Measurements from ENCODE around the gene SLC10A1.
"Not testable (repeated sequence)": the region's sequence is repeated elsewhere in the genome, so short reads cannot be mapped to it uniquely, and the experiment has no call there.

The SLC10A1 gene

DNA sequence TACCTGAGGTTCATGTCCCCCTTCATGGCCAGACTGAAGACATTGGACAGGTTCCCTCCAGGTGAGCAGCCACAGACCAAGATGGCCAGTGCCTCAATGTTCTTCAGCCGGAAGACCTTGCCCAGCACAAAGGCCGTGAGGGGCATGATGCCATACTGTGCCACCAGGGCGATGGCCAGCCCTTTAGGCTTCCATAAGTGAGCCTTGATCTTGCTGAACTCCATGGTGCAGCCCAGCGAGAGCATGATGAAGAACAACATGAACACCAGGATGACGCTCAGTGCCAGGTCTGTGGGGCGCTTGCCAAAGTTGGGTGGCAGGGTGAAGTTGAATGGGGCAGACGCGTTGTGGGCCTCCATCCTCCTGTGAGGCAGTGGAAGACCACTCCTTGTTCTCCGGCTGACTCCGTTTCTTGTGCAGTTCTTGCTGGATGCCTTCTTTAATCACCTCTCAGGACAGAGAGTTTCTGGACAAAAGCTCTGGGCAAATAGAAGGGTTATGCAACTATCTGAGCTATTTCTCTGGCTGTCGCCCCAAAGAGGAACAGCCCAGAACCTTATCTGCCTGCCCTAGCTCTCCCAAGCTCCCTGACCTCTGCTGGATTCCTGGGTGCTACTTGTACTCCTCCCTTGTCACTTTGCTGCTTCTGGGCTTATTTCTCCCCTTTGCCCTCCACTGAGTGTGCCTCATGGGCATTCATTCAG lies at the start of gene SLC10A1:
SLC10A1 (minus strand) TSS at position 445 of the 704 bp plus-strand sequence; CDS start at position 359, 86 bp downstream.
- DNase-seq = no peak

DNA sequence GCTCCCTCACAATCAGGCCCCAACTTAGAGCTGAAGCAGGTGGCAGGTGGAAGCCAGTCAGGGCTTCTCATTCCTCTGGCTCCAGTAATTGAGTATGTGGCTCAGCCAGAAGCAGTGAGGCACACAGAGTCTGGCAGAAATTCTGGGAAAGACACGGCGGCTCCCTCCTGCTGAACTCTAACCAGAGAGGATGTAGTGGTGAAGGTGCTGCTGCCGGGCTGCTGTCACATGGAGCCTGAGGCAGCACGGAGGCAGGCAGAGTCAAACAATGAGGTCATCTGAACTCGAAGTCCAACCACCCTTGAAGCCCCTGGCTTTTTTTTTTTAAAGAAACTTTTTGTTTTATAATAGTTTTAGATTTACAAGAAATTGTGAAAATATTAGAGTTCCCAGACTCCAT lies 48.7 kb upstream of the SLC10A1 start:
- DNase-seq = no peak

DNA sequence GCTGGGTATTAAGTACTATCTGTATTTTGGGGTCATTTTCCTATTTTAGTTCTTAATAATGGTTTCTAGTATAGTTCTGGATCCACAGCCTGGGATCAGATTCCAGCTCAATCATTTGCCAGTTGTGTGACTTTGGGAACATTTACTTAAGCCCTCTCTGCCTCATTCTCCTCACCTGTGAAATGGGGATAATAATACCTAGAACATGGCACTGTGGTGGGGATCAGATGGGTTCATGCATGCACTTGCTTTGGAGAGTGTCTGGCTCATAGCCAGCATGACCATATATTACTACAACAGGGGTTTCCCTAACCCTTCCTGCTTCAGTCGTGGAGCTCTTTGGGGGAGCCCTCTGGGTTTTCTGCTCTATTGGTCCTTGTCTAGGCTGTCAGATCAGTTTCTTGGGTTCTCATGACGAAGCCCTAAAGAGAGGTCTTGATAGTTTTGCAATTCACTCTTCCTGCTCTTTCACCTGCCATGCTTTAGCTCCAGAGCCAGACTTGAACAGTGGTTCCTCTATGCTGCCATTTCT lies 48.1 kb upstream of the SLC10A1 start:
- no peak for DNase-seq

DNA sequence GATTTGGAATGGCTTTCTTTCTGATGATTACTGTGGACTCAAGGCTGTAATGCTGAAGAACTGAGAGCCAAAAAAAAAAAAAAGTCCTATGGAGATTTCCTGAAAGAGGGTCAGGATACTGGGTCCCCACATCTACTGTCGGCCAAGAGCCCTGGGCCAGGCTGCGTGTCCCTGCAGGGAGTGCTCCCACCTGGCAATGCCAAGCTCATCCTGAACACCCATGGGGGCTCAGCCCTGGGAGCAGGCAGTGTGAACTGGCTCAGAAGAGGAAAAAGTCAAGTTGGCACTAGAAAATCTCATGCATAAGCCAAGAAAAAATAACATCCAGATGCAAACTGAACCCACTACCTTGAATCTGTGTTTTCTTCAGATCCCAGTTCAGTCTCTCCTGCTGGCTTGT lies 47.1 kb upstream of the SLC10A1 start:
- DNase-seq = no peak

DNA sequence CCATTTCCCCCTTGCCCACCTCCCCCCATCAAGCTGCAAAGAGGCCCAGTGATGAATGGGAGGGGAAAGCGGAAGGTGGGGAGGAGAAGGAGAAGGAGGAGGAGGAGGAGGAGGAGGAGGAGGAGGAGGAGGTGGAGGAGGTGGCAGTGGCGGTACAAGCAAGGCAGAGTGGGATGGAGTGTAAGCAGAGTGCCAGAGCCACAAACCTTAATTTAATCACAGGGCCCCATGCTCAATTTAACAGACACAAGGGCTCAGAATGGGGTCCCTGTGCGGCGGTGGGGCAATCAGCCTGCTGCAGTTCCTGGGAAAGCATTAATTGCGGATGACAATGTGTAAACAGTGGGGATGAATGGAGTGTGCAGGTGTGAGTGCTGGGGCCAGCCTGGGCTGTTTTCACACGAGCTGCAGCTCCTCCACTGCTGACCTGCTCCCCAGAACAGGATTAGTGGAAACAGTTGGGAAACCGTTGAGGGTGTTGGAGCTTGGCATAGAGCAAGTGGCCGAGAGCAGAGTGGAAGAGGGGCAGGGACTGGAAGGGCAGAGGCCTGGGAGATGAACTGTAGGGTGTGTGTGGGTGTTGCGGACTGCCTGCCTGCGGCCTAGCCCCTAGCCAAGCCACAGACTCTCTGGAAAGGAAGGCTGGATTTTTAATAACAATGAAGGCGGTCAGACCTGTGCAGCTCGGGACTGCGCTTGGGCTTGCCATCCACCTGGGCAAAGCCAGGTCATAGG lies 45.8 kb upstream of the SLC10A1 start:
- DNase-seq = peak; percentile 26

DNA sequence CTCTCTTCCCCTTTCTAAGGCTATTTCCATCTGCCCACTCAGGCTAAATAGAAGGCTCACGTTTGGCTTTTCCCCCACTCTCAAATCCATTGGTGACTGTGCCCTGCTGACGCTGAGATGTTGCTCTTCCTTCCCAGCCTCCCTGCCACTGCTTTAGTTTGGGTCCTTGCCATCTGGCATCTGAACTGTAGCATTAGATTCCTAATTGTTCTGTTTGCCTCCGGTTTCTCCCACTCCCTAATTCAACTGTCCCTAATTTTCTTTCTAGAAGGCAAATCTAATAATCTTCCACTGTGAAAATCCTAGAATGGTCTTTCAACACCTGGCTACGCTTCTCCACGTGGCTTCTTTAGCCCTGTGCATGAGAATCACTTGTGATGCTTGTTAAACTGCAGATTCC lies 44.6 kb upstream of the SLC10A1 start:
- no peak for DNase-seq

DNA sequence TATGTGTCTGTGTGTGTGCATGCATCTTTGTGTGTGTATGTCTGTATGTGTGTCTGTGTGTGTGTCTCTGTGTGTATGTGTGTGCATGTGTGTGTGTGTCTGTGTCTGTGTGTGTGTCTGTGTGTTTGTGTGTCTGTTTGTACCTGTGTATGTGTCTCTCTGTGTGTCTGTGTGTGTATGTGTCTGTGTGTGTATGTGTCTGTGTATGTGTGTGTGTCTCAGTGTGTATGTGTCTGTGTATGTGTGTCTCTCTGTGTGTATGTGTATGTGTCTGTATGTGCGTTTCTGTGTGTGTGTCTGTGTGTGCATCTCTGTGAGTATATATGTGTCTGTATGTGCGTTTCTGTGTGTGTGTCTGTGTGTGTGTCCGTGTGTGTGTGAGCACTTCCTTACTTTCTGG lies 42.6 kb upstream of the SLC10A1 start:
- DNase-seq = no peak

DNA sequence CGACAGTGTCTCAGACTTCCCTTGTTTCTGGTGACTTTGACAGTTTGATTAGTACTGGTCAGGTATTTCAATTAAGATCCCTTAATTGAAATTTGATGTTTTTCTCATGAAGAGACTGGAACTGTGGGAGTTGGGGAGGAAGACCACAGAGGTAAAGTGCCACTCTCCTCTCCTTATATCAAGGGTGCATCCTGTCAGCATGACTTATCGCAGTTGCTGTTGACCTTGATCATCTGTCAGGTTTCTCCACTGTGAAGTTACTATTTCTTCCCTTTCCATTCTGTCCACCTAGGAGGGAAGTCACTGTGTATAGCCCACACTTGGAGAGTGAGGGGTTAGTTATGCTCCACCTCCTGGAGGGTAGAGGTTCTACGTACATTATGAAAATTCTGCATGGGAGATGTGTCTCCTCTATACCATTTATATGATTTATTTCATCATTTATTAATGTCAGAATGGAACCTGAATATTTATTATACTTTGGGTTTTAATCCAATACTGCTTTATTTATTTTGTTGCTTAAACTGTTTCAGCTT lies 41.9 kb upstream of the SLC10A1 start:
- no peak for DNase-seq

DNA sequence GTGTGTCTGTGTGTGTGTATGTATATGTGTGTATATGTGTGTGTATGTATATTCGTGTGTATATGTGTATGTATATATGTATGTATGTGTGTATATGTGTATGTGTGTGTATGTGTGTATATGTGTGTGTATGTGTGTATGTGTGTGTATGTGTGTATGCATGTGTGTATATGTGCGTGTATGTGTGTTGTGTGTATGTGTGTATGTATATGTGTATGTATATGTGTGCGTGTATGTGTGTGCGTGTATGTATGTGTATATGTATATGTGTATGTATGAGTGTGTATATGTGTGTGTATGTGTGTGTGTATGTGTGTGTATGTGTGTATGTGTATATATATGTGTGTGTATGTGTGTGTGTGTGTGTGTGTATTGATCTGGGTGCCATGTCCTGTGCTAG lies 31.8 kb upstream of the SLC10A1 start:
- no peak for DNase-seq

DNA sequence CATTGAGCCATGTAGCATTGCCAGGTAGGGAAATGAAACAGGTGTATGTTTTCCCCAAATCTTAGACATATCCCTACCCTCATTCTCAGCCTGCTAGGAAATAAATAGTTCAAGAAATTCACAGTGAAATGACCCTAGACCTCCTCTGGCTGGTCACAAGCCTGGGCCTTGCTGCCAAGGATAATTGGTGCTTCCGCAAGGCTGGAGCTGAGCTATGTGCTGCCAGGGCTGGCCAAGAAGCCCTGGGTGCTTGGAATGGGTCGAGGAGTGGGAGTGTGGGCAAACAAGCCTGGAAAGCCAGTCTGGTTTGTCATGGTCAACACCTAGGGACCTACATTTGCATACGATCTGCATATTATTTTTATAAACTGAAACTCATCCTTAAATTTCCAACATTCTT lies 31.3 kb upstream of the SLC10A1 start:
- no peak for DNase-seq

DNA sequence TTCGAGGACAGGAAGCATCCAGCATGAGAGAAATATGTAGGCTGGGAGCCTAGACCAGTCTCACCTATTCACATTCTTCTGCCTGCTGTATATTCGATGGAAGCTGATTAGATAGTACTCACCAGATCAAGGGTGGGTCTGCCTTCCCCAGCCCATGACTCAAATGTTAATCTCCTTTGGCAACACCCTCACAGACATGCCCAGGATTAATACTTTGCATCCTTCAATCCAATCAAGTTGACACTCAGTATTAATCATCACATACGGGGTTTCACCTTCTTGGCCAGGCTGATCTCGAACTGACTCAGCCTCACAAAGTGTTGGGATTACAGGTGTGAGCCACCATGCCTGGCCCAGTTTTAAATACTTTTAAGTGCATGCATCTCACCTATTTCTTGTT lies 30.5 kb upstream of the SLC10A1 start:
- DNase-seq = no peak

DNA sequence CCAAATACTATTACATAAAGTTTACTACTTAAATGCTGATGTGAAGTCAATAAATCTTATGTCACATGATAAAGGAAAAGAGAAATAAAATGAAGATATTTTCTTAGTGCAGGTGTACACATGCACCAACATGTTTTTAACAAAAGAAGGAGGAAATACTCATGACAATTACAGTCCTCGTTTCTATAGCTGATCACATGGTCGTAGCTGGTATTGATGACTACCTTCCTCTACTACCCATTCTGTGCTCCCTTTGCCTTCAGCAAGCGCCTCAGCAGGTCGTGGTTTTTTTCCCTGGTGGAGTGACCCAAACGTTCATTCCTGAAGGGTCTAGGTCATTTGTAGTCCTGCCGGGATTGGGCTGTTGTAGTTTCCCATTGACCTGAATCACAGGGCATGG lies 25.4 kb upstream of the SLC10A1 start:
- no peak for DNase-seq

DNA sequence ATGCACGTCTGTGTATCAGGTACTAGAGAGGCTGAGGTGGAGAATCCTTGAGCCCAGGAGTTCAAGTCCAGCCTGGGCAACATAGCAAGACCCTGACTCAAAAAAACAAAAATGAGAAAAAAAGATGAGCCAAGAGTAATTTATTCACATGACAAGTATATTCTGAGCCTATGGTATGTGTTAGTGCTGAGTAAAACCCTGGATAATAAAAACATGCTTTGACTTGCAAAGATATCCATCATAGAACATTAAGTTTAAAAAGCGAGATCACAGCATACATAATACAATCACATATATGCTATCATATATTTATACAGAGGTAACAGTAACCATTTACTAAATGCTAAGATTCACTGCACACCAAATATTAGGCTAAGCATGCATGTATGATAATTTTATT lies 23.9 kb upstream of the SLC10A1 start:
- no peak for DNase-seq

DNA sequence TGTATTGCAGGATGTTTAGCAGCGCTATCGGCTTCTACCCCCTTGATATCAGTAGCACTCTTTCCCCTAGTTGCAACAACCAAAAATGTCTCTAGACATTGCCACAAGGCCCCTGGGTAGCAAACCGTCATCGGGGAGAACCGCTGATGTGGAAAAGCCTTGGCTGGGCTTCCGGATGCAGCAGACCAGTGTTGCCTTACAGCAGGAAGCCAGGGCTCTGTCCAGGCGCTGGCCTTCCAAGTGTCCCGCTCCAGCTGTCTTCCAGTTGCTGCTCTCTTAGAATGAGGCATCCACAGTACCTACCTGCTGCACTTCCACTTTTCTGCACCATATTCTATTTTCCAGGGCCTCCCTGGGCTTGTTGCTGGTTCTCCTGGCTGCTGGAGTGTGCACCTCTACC lies 22.6 kb upstream of the SLC10A1 start:
- DNase-seq = no peak

DNA sequence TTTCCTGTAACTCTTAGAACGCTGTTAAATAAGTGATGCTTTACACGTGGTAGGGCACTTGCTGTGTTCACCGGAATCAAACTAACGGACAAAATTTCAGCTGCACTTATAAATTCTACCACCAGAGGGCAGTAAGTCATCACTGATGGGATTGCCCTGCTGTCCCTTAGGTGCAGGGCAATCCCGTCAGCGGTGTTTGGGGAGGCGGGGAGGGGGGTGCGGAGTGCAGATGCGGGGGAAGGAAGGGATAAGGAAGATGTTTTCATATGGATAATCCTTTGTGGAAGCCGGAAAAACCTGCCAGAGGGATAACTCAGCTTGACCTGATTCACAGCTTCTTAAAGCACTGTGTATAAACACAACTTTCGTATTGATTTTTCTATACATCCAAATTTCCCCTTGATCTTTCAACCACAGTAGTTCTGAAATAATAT lies 21.7 kb upstream of the SLC10A1 start:
- DNase-seq = peak; percentile 43

DNA sequence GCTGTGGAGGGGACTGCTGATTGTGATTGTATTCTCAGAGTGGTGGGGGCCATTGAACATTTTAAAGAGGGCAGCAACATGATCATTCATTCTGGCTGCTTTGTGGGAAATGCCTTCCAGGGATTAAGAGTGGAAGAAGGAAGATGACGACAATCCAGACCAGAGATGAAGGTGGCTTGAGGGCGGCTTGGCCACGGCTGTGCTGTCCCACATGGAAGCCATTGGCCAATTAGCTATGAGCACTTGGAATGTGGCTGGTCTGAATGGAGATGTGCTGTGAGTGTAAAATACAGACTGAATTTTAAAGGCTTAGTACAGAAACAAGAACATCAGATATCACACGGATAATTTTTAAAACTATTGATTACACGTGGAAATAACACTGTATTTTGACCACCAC lies 19.2 kb upstream of the SLC10A1 start:
- DNase-seq = no peak

DNA sequence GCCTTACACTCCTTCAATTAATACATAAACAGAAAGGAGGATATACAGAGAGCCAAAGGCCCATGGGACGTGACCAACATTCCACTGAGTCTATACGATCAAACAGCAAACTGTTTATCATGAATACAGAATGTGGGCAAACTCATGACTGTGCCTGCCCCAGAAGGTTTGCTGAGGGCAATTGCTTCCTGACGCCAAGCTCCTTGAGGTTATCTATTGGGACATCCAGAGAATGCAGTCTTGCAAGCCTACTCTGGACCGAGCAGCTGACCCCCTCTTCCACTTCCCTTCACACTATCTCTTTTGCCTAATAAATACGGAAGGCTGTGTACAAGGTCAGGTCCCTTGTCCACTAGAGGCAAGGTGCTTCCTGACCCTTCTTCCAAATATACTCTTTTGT lies 18.5 kb upstream of the SLC10A1 start:
- DNase-seq = no peak

DNA sequence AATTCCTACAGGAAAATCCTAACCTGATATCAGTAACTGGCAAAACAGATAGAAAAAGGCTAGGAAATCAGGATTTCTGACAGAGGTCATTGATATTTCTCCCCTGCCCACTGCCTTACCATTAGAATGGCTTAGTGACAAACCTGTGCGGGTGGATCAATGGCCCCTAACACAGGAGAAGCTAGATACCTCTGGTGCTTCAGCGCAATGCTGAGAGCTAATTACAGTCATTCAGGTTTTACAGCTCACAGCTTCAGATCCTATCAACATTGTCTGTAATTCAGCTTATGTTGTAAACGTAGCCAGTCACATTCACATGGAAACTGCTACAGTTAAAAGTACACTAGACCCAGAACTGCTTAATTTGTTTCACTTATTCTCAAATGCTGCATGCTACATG lies 17.4 kb upstream of the SLC10A1 start:
- DNase-seq = no peak

DNA sequence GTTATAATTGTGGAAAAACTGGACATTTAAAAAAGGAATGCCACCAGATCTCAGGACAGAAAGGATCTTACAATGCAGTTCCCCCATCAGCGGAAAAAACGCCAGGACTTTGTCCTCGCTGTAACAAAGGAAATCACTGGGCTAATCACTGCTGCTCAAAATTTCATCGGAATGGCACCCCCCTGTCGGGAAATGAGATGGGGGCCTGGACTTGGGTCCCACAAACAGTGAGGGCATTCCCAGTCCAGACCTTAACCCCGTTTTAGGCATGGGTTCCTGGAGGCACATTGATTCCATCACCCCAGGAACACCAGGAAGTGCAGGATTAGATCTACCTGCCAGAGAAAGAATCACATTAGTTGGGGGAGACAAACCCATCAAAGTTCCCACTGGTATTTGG lies 16.3 kb upstream of the SLC10A1 start:
- not testable (repeated sequence) for DNase-seq

DNA sequence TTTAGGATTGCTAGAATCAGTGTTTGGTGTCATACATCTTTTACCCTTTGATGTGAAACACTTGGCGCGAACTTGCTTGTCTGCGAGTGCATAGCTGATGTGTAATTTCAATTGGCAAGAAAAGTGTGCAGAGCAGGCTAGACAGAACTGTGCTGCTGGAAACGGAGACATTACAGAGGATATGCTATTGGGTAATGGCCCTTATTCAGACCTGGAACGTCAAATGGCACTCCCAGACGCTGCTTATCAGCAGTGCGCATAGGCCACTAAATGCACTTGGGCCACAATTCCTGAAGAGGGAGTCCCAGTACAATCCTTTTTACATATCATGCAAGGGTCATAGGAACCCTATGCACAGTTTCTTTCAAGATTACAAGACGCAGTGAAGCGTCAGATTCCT lies 15.7 kb upstream of the SLC10A1 start:
- no peak for DNase-seq

DNA sequence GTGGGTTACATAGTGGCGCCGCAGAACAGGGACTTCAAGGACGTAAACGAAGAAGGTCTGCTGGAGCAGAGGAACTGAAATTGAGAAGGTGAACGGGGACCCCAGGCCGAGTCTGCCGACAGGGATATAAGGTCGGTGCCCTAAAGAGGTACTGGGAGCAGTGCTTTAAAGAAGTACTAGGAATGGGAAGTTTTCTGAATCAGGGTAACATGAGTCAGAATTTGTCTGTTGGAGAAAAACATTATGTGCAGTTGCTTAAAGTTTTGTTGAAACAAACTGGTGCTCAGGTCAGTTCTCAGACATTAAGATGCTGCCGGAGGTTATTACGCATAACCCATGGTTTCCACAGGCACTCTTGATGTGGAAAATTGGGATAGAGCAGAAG lies 14.8 kb upstream of the SLC10A1 start:
- DNase-seq = no peak

DNA sequence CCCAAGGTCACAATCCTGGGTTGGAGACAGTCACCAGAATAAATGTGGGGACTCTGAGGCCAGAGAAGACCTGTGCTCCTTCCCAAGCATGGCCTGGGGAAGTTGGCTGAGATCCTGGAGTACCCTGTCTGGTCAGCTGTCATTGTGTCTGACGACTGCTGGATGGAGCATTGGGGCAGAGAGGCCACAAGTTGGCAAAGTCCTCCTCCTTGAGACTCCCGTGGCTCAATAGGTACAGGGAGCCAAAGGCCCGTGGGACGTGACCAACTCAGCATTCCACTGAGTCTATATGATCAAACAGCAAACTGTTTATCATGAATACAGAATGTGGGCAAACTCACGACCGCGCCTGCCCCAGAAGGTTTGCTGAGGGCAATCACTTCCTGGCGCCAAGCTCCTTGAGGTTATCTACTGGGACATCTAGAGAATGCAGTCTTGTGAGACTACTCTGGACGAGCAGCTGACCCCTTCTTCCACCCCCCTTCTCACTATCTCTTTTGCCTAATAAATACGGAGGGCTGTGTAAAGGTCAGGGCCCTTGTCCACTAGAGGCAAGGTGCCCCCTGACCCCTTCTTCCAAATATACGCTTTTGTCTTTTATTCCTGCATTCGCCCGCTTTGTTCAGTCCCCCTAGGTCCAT lies 14.3 kb upstream of the SLC10A1 start:
- DNase-seq = no peak

DNA sequence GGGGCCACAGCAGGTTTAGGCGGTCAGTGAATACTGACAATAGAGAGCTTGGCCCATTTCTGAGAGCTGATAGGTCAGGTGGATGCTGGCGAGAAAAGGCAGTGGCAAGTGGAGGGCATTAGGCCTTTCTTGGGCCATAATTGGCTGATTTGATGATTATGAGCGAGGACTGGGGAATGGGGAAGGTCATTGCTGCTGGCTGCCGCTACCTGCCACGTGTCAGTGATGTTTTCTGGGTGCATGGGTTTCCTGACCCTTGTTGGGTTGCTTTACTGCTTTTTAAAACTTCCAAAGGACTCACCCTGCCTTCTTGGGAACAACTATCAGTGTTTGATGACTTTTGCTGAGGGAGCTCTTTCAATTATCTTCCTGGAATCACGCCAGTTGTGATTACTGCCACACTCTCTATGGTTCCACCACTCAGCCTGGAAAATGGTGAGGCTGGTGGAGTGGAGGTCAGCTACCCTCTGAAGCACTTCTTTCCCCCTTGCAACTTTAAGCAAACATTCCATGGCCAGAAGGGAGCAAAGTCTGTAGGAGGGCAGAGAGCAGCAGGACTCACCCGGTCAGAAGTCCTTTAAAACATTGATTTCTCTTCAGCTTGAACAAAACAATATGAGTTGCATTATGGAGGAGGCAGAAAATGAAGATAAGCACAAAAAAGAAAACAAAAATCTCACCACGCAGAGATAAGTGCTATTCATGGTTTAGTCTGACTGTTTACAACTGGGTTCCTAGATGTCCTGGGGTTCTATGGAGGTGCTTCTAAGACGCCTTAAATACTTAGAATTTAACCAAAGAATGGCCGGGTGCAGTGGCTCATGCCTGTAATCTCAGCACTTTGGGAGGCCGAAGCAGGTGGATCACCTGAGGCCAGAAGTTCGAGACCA lies 12.1 kb upstream of the SLC10A1 start:
- no peak for DNase-seq
